T-helper 1 cell treated with Interleukin-12 subunit alpha and Interleukin-12 subunit beta and Interleukin-4 antibody, amounts not matched to agents 30 μg/mL and 1 μg/mL, for 36 hours (primary cell): Measurements from ENCODE around the gene TEX54.
A peak's percentile ranks its signal among the peaks of the same experiment; 100 is the strongest.
"Not testable (repeated sequence)": the region's sequence is repeated elsewhere in the genome, so short reads cannot be mapped to it uniquely, and the experiment has no call there.

Experiments used
- H3K27ac Mint-ChIP-seq: one replicate; pipeline ENCODE4 v1.8.0; 2021; ENCODE audit warnings: mild to moderate bottlenecking, mixed read lengths
- H3K27me3 Mint-ChIP-seq: one replicate; pipeline ENCODE4 v1.8.0; 2021; ENCODE audit warnings: low read depth, mixed read lengths
- H3K36me3 Mint-ChIP-seq: one replicate; pipeline ENCODE4 v1.8.0; 2021; ENCODE audit warnings: low read depth, mixed read lengths
- H3K4me1 Mint-ChIP-seq: one replicate; pipeline ENCODE4 v1.8.0; 2021; ENCODE audit warnings: low read depth, mixed read lengths
- H3K4me3 Mint-ChIP-seq: one replicate; pipeline ENCODE4 v1.8.0; 2021; ENCODE audit warnings: mild to moderate bottlenecking, moderate library complexity, mixed read lengths
- H3K9me3 Mint-ChIP-seq: one replicate; pipeline ENCODE4 v1.8.0; 2021; ENCODE audit warnings: mixed read lengths

The TEX54 gene

DNA sequence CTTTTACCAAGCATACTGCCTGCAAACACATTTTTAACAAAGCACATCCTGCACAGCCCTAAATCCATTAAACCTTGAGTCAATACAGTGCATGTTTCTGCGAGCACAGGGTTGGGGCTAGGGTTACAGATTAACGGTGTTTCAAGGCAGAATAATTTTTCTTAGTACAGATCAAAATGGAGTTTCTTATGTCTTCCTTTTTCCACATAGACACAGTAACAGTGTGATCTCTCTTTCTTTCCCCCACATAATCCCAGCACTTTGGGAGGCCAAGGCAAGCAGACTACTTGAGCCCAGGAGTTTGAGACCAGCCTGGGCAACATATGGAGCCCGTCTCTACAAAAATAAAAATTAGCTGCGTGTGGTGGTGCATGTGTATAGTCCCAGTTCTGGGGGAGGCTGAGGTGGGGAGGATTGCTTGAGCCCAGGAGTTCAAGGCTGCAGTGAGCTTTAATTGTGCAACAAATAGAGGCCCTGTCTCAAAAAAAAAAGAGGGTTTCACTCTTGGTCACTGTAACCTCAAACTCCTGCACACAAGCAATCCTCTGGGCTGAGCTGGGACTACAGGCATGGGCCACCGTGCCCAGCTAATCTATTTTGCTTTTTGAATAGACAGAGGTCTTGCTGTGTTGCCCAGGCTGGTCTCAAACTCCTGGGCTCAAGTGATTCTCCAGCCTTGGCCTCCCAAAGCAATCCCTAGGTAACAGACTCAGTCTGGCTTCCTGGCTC lies 28.4 kb upstream of the TEX54 start:
- Mint-ChIP-seq H3K4me1 (peaks cover 38% of the 10 kb centered on the region), H3K36me3 (peaks cover 3% of the 10 kb centered on the region), H3K9me3 (no peaks in the 10 kb centered on the region), H3K4me3 (no peak overlapping the region), H3K27me3 (no peaks in the 10 kb centered on the region), H3K27ac (peak overlapping the region; percentile 76)

DNA sequence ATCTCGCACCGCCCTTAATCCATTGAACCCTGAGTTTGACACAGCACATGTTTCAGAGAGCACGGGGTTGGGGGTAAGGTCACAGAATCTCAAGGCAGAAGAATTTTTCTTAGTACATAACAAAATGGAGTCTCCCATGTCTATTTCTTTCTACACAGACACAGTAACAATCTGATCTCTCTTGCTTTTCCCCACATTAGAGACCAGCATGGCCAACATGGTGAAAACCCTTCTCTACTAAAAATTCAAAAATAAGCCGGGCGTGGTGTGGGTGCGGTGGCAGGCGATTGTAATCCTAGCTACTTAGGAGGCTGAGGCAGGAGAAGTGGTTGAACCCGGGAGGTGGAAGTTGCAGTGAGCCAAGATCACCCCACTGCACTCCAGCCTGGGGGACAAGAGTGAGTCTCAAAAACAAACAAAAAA lies 26.7 kb upstream of the TEX54 start:
- not testable (repeated sequence) for H3K27me3 Mint-ChIP-seq, H3K27ac Mint-ChIP-seq, H3K9me3 Mint-ChIP-seq, H3K4me3 Mint-ChIP-seq
- peaks cover 45% of the 10 kb centered on the region for H3K4me1 Mint-ChIP-seq
- H3K36me3 Mint-ChIP-seq = peaks cover 15% of the 10 kb centered on the region

DNA sequence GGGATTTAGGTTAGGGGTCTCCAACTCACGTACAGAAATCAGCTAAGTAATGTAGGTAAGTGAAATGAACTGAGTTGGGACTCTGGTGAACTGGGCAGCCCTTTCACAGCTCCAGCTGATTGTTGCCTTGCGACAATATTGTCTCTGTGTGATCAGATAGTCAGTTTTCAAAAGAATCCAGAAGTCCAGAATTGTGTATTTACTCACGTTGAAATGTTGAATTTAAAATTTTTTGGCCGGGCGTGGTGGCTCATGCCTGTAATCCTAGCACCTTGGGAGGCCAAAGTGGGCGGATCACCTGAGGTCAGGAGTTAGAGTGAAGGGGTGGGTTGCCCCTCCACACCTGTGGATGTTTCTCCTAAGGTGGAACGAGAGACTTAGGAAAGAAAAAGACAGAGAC lies 25.6 kb upstream of the TEX54 start:
- Mint-ChIP-seq H3K4me1 (peaks cover 50% of the 10 kb centered on the region), H3K27me3 (no peaks in the 10 kb centered on the region), H3K36me3 (peaks cover 26% of the 10 kb centered on the region), H3K9me3 (no peaks in the 10 kb centered on the region), H3K27ac (no peak overlapping the region), H3K4me3 (peak overlapping the region; percentile 56)

DNA sequence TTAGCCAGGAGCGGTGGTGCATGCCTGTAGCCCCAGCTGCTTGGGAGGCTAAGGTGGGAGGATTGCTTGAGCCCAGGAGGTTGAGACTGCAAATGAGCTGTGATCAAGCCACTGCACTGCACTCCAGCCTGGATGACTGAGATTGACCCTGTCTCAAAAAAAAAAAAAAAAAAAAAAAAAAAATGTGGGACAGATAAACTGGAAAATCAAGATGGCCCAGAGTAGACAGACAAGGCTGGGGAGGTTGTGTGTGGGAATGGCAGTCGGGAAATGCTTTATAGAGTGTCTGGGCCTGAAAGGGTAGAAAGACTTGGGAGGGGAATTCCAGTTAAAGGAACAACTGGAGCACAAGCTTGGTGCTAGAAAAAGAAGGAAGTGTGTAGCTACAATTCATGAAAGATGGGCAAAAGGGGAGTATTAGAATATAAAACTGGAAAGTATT lies 24.9 kb upstream of the TEX54 start:
- peaks cover 52% of the 10 kb centered on the region for H3K4me1 Mint-ChIP-seq
- H3K36me3 Mint-ChIP-seq = peaks cover 32% of the 10 kb centered on the region
- peak overlapping the region; percentile 14 for H3K27ac Mint-ChIP-seq
- no peaks in the 10 kb centered on the region for H3K9me3 Mint-ChIP-seq
- no peaks in the 10 kb centered on the region for H3K27me3 Mint-ChIP-seq
- peak overlapping the region; percentile 35 for H3K4me3 Mint-ChIP-seq

DNA sequence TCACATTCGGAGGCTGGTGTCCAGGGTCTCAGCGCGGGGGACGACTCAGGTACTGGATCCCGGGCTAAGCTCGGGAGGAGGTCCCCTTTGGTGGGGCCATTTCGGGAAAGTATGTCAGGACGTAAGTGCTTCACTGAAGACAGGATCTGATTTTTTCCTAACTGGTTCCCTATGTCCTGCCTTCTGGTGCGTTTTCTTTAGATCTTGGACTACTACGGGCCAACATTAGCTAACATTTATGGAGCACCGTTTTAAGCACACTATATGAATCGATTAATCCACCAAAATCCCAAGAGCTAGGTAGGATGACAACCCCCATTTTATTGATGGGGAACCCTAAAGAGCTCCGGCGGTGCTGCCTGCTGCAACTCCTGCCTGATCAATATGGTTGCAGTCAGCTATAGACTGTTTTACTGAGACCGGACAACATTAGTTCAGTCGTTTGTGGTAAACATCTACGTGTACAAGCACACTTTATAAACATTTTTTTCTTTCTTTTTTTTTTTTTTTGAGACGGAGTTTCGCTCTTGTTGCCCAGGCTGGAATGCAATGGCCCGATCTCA lies 23.8 kb upstream of the TEX54 start:
- Mint-ChIP-seq H3K4me3 (peak overlapping the region; percentile 97), H3K27ac (peak overlapping the region; percentile 95), H3K9me3 (no peaks in the 10 kb centered on the region), H3K27me3 (no peaks in the 10 kb centered on the region), H3K4me1 (peaks cover 56% of the 10 kb centered on the region), H3K36me3 (peaks cover 40% of the 10 kb centered on the region)

DNA sequence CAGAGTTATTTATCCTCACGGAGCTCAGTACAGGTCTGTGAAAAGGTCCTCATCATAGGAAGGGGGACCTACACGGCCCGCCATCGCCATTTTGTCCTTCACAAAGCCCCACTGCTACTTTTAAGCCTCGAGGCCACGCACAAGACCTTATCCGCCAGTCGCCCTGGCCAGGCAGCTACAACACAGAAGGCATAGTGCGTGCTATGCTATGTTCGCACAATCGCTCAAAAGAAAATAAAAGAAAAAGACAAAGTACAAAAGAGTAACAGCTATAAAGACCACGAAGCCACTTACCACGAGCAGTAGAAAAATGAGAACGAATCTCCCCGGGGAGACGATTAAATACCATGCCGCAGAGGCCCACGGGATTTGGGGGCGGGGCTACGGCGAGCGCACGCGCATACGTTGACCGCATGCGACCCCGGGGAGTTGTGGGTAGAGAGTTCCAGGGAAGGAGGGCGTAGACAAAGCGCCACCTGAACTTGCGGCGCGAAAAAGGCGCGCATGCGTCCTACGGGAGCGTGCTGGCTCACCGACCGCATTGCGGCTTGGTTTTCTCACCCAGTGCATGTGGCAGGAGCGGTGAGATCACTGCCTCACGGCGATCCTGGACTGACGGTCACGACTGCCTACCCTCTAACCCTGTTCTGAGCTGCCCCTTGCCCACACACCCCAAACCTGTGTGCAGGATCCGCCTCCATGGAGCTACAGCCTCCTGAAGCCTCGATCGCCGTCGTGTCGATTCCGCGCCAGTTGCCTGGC lies 23.1 kb upstream of the TEX54 start:
- Mint-ChIP-seq H3K27me3 (no peaks in the 10 kb centered on the region), H3K4me1 (peaks cover 53% of the 10 kb centered on the region)

DNA sequence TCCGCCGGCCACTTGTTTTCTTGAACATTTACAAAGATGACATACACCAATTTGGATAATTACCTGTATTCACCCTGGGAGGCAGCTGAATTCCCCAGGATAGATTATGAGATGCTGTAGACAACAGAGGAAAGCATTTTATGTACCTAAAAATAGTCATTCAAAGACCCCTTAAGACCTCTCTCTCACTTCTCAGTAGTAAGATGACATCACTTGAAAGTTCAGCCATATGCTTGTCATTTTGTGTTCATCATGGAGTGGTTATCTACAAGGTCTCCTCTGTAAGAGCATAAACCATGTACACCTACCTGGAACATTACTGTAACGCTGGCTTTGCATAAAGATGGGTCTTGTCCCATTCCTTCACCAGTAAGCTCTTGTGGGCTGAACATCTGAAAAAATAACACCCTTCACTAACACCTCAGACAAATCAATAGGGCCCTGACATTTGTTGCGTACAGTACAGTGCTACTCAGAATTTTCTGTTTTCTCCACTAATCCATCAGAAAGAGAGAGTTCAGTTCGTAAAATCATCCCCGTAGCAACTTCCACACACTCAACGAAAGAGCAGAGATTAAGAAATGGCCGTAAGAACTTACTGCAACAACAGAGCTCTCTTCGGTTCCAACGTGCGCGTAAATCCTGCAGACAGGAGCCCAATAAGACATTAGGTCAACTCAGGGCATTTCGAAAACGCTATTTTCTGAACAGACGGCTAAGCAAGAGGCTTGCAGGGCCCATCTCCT lies 22.4 kb upstream of the TEX54 start:
- Mint-ChIP-seq H3K36me3 (peaks cover 40% of the 10 kb centered on the region), H3K27ac (peak overlapping the region; percentile 95), H3K27me3 (no peaks in the 10 kb centered on the region), H3K4me3 (peak overlapping the region; percentile 97), H3K4me1 (peaks cover 53% of the 10 kb centered on the region), H3K9me3 (no peaks in the 10 kb centered on the region)

More for the DNA sequence above, 23.1 kb upstream of the TEX54 start:
- Mint-ChIP-seq H3K36me3 (peaks cover 40% of the 10 kb centered on the region), H3K9me3 (no peaks in the 10 kb centered on the region), H3K4me3 (peak overlapping the region; percentile 97), H3K27ac (peak overlapping the region; percentile 95)

DNA sequence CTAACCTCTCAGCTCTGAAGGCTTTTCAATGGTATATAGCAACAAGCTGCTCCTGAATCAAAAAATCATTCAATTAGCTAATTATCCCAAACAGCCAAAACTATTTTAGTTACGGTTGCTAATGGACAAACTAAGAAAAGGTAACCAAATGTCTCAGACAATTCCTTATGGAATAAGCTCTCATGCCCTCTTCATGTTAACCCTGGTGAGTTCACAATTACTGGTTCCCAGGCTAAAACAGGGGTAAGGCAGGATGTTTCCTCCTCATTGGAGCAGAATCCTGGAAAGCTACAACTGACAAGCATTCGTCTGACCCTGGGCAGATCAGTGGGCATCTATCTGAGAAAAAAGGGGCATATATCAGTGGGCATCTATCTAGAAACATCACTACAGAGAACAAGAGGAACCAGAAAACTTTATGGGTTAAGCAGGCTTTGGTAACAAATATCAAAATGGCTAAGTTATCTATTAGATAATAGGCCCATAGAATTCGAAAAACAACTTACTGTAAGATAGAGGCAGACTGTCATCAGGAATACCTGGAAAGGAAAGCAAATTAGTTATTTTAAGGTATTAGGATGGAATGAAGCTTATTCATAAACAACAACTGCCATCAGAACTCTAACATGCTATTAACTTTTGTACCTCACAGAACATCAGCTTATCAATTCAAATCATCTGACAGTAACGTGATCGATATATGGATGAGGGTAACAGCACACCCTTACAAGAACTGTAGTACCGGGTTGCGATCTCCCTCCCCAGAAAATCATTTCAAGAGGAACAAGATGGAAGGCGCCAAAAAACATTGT lies 21.6 kb upstream of the TEX54 start:
- Mint-ChIP-seq H3K36me3 (peaks cover 40% of the 10 kb centered on the region), H3K4me1 (peaks cover 49% of the 10 kb centered on the region), H3K9me3 (no peaks in the 10 kb centered on the region), H3K4me3 (peak overlapping the region; percentile 97), H3K27ac (peak overlapping the region; percentile 95), H3K27me3 (no peaks in the 10 kb centered on the region)

DNA sequence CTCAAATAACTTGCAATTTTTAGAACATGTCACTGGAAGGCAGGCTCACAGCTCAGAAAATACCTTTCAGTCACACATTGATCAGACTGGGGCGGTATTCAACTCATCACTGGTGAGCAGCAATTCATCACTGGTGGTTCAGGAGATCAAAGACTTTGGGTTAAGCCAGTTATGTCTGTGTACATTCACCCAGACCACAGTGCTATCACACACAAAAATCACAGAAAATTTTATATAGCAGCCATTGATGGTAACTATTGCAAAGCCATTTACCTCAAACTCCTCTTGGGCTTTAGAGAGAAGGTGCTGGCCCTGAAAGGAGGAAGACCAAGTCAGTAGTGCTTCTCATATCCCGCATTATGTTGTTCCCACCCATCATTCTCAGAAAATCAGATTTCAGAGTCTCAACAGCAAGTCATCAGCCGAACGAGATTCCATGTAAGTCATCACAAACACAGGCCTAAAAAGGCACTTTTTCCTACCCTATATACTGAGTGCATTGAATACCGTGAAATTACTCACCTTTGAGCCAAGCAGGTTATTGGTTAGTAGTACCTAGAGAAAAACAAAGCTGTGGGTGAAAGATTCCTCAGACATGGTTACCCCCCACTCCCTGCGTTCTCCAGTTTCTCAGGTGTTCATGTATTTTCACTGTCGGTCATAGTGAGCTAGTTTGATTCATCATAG lies 20.8 kb upstream of the TEX54 start:
- Mint-ChIP-seq H3K27me3 (no peaks in the 10 kb centered on the region), H3K36me3 (peaks cover 42% of the 10 kb centered on the region), H3K4me1 (peaks cover 49% of the 10 kb centered on the region)

DNA sequence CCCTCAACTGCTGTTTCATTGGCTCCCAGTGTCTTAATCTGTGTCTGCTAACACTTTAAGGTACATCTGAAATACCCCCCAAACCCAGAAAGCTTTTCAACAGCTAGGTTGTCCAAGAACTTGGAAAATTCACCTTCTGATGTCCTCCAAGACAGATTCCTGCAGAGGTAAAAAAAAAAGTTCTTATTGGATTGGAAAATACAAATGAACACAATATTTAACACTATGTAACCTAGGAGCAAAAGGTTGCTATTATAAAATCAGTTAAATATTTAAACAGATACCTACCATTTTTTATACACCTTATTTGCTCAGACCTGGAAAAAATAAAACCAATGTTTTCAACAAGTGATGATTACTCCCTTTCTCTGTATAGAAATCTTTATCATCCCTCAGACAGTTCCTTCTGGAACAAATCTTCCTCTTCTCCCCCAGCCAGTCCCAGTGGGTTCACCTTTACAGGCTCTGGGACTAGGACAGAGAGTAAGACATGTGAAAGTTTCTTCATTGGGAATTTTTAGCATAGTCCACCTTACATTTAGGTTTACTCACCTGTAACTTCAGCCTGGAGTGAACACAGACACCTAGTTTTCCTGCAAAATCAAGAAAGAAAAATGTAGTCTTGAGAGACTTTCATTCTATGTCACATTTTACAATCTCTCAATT lies 20.0 kb upstream of the TEX54 start:
- Mint-ChIP-seq H3K36me3 (peaks cover 44% of the 10 kb centered on the region), H3K4me1 (peaks cover 41% of the 10 kb centered on the region), H3K27me3 (no peaks in the 10 kb centered on the region), H3K4me3 (peak overlapping the region; percentile 97), H3K27ac (peak overlapping the region; percentile 69), H3K9me3 (no peaks in the 10 kb centered on the region)

More for the DNA sequence above, 20.8 kb upstream of the TEX54 start:
- Mint-ChIP-seq H3K27ac (peak overlapping the region; percentile 69), H3K9me3 (no peaks in the 10 kb centered on the region), H3K4me3 (peak overlapping the region; percentile 97)

DNA sequence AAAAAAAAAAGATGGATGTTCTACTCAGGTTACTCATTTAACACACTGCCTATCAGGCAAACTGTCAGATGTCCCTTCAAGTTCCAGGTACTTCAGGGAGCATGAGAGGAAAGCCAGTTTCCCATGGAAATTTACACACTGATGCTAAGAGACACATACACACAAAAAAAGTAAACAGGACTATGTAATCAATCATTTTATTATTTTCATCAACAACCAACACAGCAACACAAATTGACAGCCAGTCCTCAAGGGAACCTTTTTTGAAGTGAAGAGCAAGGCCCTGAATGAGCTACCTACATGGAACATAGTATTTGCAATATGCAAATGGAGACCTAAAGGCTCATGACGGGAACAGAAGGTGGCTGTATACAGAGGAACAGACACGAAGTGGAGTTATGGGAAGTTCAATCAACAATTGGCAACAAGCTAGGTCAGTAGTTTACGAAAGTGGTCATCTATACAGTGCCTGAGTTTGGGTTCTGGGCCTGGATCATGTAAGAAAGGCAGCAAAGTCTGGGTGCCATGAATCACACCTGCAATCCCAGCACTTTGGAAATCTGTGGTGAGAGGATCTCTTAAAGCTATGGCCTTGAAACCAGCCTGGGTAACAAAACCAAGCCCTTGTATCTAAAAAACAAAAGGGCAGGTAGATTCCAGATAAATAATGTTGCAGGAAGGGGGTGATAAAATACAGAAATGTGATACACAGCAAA lies 19.3 kb upstream of the TEX54 start:
- H3K36me3 Mint-ChIP-seq = peaks cover 44% of the 10 kb centered on the region
- no peak overlapping the region for H3K27ac Mint-ChIP-seq
- H3K4me3 Mint-ChIP-seq = peak overlapping the region; percentile 42

DNA sequence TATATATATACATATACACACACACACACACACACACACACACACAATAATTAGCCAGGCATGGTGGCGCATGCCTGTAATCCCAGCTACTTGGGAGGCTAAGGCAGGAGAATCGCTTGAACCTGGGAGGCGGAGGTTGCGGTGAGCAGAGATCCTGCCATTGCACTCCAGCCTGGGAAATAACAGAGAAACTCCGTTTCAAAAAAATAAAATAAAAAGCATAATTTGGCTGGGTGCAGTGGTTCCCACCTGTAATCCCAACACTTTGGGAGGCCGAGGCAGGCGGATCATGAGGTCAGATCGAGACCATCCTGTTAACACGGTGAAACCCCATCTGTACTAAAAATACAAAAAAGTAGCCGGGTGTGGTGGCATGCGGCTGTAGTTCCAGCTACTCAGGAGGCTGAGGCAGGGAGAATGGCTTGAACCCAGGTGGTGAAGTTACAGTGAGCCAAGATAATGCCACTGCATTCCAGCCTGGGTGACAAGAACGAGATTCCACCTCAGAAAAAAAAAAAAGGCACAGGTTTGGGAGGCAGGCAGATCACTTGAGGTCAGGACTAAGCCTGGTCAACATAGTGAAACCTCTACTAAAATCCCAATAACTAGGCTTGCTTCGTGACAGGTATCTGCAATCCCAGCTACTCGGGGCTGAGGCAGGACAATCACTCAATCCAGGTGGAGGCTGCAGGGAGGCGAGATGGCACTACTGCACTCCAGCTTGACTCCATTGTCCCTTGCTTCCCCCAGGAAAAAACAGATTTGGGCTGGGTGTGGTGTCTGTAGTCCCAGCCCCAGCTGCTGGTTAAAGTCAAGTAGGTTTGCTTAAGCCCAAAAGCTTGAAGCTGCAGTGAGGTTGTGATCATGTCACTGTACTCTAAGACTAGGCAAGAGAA lies 18.5 kb upstream of the TEX54 start:
- H3K4me3 Mint-ChIP-seq = peak overlapping the region; percentile 42
- no peak overlapping the region for H3K27ac Mint-ChIP-seq
- H3K9me3 Mint-ChIP-seq = no peaks in the 10 kb centered on the region
- no peaks in the 10 kb centered on the region for H3K27me3 Mint-ChIP-seq
- peaks cover 33% of the 10 kb centered on the region for H3K4me1 Mint-ChIP-seq
- H3K36me3 Mint-ChIP-seq = peaks cover 44% of the 10 kb centered on the region

More for the DNA sequence above, 19.3 kb upstream of the TEX54 start:
- Mint-ChIP-seq H3K9me3 (no peaks in the 10 kb centered on the region), H3K27me3 (no peaks in the 10 kb centered on the region), H3K4me1 (peaks cover 37% of the 10 kb centered on the region)
